ENCODE results near the gene CDH9.

- TF ChIP-seq CTCF (IDR thresholded peaks at IDR 0.05) (no peak), POLR2A (IDR thresholded peaks at IDR 0.05) (no peak)
Measured at GRCh38 chr5:27021471-27021870, 16.9 kb downstream of the CDH9 start.
